ENCODE results near the gene ZNF777.

Gene ZNF777

GRCh38 chr7:149459201-149459539 is 1.7 kb downstream of the ZNF777 start:
- Histone ChIP-seq H3K36me3 (replicated peaks; ENCODE audit: insufficient read depth, low read length) (no peaks in the 10 kb centered on the region; the same call in none of the 2 replicates), H4K20me1 (ENCODE audit: insufficient read depth, low read length) (no peaks in the 10 kb centered on the region), H2AFZ (ENCODE audit: low read length) (no peak overlapping the region), H3K9me3 (replicated peaks; ENCODE audit: insufficient read depth, low read length) (no peaks in the 10 kb centered on the region), H3K27me3 (replicated peaks; ENCODE audit: insufficient read depth, low read length) (no peaks in the 10 kb centered on the region), H3K9ac (ENCODE audit: low read length) (no peak overlapping the region; the same call in 1 of the 2 replicates), H3K79me2 (ENCODE audit: low read length) (peaks cover 35% of the 10 kb centered on the region), H3K9me2 (replicated peaks; ENCODE audit: insufficient read depth, low read length) (no peaks in the 10 kb centered on the region), H3K4me3 (ENCODE audit: low read length) (peak overlapping the region; percentile 62), H3K4me1 (ENCODE audit: low read length) (peaks cover 12% of the 10 kb centered on the region; the same call in 1 of the 2 replicates), H3K4me2 (ENCODE audit: low read depth, low read length) (peak overlapping the region; percentile 40; the same call in 1 of the 2 replicates), H3K27ac (ENCODE audit: low read length) (no peak overlapping the region), H3F3A (ENCODE audit: insufficient read depth, low read length) (peaks cover 3% of the 10 kb centered on the region; the same call in 1 of the 2 replicates)
- TF ChIP-seq CTCF (IDR thresholded peaks at IDR 0.05; ENCODE audit: low read length) (no peak), EZH2 (optimal IDR thresholded peaks at IDR 0.05; ENCODE audit: low read depth, low read length) (no peak), EZH2phosphoT487 (IDR thresholded peaks at IDR 0.05; ENCODE audit: low read length) (no peak)
- DNase-seq, result no peak

GRCh38 chr7:149458235-149458634 is 2.6 kb downstream of the ZNF777 start:
- Histone ChIP-seq H3K36me3 (replicated peaks; ENCODE audit: insufficient read depth, low read length) (no peaks in the 10 kb centered on the region; the same call in none of the 2 replicates), H3F3A (ENCODE audit: insufficient read depth, low read length) (peaks cover 3% of the 10 kb centered on the region; the same call in 1 of the 2 replicates), H3K9me3 (replicated peaks; ENCODE audit: insufficient read depth, low read length) (no peaks in the 10 kb centered on the region), H3K79me2 (ENCODE audit: low read length) (peaks cover 35% of the 10 kb centered on the region), H3K4me2 (ENCODE audit: low read depth, low read length) (no peak overlapping the region), H4K20me1 (ENCODE audit: insufficient read depth, low read length) (no peaks in the 10 kb centered on the region), H3K4me3 (ENCODE audit: low read length) (no peak overlapping the region), H2AFZ (ENCODE audit: low read length) (no peak overlapping the region), H3K27ac (ENCODE audit: low read length) (no peak overlapping the region), H3K9me2 (replicated peaks; ENCODE audit: insufficient read depth, low read length) (no peaks in the 10 kb centered on the region), H3K4me1 (ENCODE audit: low read length) (peaks cover 12% of the 10 kb centered on the region; the same call in 1 of the 2 replicates), H3K9ac (ENCODE audit: low read length) (no peak overlapping the region), H3K27me3 (replicated peaks; ENCODE audit: insufficient read depth, low read length) (no peaks in the 10 kb centered on the region)
- no peak for TF ChIP-seq EZH2phosphoT487 (IDR thresholded peaks at IDR 0.05; ENCODE audit: low read length)
- no peak for TF ChIP-seq EZH2 (optimal IDR thresholded peaks at IDR 0.05; ENCODE audit: low read depth, low read length)
- no peak for TF ChIP-seq CTCF (IDR thresholded peaks at IDR 0.05; ENCODE audit: low read length)
- DNase-seq, result no peak

GRCh38 chr7:149457766-149458165 is 3.1 kb downstream of the ZNF777 start:
- DNase-seq, result no peak
- Histone ChIP-seq H3K9me2 (replicated peaks; ENCODE audit: insufficient read depth, low read length) (no peaks in the 10 kb centered on the region), H3K36me3 (replicated peaks; ENCODE audit: insufficient read depth, low read length) (peaks cover 2% of the 10 kb centered on the region), H3K27ac (ENCODE audit: low read length) (no peak overlapping the region), H3K4me1 (ENCODE audit: low read length) (peaks cover 12% of the 10 kb centered on the region; the same call in 1 of the 2 replicates), H3K9ac (ENCODE audit: low read length) (no peak overlapping the region), H3K27me3 (replicated peaks; ENCODE audit: insufficient read depth, low read length) (no peaks in the 10 kb centered on the region), H3K79me2 (ENCODE audit: low read length) (peaks cover 35% of the 10 kb centered on the region), H3K4me3 (ENCODE audit: low read length) (no peak overlapping the region), H3F3A (ENCODE audit: insufficient read depth, low read length) (peaks cover 3% of the 10 kb centered on the region; the same call in 1 of the 2 replicates), H3K4me2 (ENCODE audit: low read depth, low read length) (no peak overlapping the region), H3K9me3 (replicated peaks; ENCODE audit: insufficient read depth, low read length) (no peaks in the 10 kb centered on the region), H2AFZ (ENCODE audit: low read length) (no peak overlapping the region), H4K20me1 (ENCODE audit: insufficient read depth, low read length) (no peaks in the 10 kb centered on the region)
- no peak for TF ChIP-seq EZH2 (optimal IDR thresholded peaks at IDR 0.05; ENCODE audit: low read depth, low read length)
- no peak for TF ChIP-seq EZH2phosphoT487 (IDR thresholded peaks at IDR 0.05; ENCODE audit: low read length)
- no peak for TF ChIP-seq CTCF (IDR thresholded peaks at IDR 0.05; ENCODE audit: low read length)
